Astrocyte of the cerebellum (primary cell): Measurements from ENCODE around the gene FAF2.

ENCODE experiments used
- DNase-seq: peaks from one replicate; pipeline ENCODE4 v3.0.0-alpha.2; 2011; ENCODE audit warnings: low read depth
- H3K4me3 ChIP-seq: 2 replicates; pipeline ENCODE4 v1.5.1; 2011; ENCODE audit warnings: mild to moderate bottlenecking, low read depth, low read length, moderate library complexity
- in situ Hi-C: cut with HindIII; loops from 2 replicates; pipeline ENCODE4 v1.10.0; 2017; ENCODE audit warnings: low sequenced_read_pairs
- TF ChIP-seq, protein P1 (sequence below): IDR thresholded peaks from 2 replicates; pipeline ENCODE4 v1.5.1; 2012; ENCODE audit warnings: low read length, low read depth, moderate library complexity, mild to moderate bottlenecking; ENCODE audit errors: missing control alignments

FAF2 gene

DNA sequence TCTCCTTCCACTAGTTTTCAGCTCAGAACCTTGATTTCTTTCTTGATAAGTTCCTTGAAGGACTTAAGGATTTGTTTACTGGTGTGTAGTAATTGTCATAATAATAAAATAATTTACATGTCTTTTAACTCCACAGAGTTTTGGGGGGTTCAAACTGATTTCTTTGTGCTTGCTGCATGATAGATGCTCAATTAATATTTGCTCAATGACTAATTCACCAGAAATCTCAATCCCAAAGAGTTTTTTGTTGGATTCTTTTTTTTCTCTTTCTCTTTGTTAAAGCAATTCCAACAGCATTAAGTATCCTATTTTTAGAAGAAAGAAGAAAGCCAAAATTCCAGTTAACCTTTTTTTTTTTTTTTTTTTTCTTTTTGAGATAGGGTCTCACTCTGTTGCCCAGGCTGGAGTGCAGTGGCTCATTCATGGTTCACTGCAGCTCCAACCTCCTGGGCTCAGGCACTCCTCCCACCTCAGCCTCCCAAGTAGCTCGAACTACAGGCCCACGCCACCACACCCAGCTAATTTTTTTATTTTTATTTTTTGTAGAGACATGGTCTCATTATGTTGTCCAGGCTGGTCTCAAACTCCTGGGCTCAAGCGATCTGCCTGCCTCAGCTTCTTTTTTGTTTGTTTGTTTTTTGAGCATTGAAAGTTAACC, 10.8 kb downstream of the FAF2 start:
- no peak for DNase-seq
- TF ChIP-seq, protein P1, sequence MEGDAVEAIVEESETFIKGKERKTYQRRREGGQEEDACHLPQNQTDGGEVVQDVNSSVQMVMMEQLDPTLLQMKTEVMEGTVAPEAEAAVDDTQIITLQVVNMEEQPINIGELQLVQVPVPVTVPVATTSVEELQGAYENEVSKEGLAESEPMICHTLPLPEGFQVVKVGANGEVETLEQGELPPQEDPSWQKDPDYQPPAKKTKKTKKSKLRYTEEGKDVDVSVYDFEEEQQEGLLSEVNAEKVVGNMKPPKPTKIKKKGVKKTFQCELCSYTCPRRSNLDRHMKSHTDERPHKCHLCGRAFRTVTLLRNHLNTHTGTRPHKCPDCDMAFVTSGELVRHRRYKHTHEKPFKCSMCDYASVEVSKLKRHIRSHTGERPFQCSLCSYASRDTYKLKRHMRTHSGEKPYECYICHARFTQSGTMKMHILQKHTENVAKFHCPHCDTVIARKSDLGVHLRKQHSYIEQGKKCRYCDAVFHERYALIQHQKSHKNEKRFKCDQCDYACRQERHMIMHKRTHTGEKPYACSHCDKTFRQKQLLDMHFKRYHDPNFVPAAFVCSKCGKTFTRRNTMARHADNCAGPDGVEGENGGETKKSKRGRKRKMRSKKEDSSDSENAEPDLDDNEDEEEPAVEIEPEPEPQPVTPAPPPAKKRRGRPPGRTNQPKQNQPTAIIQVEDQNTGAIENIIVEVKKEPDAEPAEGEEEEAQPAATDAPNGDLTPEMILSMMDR, result no peak
- in situ Hi-C loops, result no loop called here
- no peak overlapping the region for H3K4me3 ChIP-seq

GRCh38 chr5:176461349-176461748, 13.2 kb downstream of the FAF2 start:
- TF ChIP-seq, protein P1, result no peak
- in situ Hi-C loops, result no loop called here
- no peak for DNase-seq
- H3K4me3 ChIP-seq, result no peak overlapping the region

GRCh38 chr5:176463113-176463764, 15.1 kb downstream of the FAF2 start:
- in situ Hi-C loops, result no loop called here

GRCh38 chr5:176466245-176466871, 18.2 kb downstream of the FAF2 start:
- TF ChIP-seq, protein P1, result no peak
- DNase-seq, result peak; percentile 33
- no peak overlapping the region for H3K4me3 ChIP-seq
- in situ Hi-C loops, result no loop called here

More at GRCh38 chr5:176463113-176463764, 15.1 kb downstream of the FAF2 start:
- TF ChIP-seq, protein P1, result no peak
- H3K4me3 ChIP-seq, result no peak overlapping the region
- DNase-seq, result no peak

DNA sequence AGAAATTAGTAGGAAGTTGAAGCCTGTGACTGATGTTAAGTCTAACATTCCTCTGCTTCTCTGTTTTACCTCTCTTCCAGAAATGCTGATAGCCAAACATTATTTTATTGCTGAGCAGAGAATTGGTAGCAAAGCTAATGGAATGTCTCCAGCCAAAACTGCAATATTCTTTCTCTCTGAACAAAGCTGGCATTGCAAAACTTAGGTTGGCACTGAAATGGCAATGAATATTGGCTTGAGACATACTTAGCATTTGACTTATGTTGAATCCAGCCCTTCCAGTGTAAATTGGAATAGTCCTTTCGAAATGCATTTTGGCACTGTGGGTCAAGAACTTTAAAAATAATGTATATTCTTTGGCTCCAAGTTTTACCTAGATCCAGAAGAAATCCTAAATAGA, 21.1 kb downstream of the FAF2 start:
- in situ Hi-C loops, result no loop called here
- DNase-seq, result no peak
- TF ChIP-seq, protein P1, result no peak
- H3K4me3 ChIP-seq, result no peak overlapping the region

DNA sequence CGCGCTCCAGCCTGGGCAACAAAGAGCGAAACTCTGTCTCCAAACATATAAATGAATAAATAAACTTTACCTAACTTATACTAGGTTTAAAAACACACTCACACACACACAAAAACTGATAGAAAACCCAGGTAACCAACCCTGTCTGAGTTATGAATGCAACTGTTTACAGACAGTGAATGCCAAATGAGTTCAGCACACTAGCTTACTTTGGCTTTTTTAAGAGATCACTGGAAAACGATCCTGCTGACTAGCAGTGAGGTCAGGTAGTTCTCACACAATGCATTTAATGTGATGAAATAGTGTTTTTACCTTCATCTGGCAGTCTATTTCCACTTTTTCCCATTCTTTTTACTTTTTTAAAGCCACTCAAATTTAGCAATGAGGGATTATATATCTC, 22.4 kb downstream of the FAF2 start:
- TF ChIP-seq, protein P1, result no peak
- in situ Hi-C loops, result no loop called here
- H3K4me3 ChIP-seq, result no peak overlapping the region
- no peak for DNase-seq
